Measurements from ENCODE around the gene SGCA. TPM values are rescaled to one million over a fixed set of nuclear protein-coding genes. Genes with fewer than 3 reads are reported as not detected.

The SGCA gene
- total and polyA plus RNA-seq, 2 of the 13 experiments (the other 11 are each of a cell fraction or from before 2014, with no cell fraction given): not detected

DNA sequence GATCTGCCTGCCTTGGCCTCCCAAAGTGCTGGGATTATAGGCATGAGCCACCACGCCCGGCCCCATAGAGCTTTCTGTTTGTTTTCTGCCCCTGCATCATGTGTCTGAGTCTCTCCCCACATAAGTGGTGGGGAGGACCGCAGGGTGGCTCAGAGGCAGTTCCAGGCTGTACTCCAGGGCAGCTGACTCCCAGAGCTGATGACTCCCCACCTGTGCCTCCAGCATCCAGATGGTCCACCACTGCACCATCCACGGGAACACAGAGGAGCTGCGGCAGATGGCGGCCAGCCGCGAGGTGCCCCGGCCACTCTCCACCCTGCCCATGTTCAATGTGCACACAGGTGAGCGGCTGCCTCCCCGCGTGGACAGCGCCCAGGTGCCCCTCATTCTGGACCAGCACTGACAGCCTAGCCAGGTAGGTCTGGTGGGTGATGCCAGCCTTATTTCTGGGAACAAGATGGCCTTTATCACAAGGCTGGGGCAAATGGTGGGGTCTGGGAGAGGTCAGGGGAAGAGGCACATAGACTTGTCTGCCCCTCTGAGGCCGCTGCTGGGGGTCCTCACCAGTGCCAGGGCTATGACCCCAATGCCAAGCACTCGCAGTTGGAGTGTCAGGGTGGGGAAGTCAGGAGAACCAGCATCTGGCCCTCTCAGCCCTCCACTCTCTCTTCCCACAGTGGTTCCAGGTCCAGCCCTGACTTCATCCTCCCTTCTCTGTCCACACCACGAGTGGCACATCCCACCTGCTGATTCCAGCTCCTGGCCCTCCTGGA, 9.4 kb downstream of the SGCA start (continued):
- TF ChIP-seq, protein P1, sequence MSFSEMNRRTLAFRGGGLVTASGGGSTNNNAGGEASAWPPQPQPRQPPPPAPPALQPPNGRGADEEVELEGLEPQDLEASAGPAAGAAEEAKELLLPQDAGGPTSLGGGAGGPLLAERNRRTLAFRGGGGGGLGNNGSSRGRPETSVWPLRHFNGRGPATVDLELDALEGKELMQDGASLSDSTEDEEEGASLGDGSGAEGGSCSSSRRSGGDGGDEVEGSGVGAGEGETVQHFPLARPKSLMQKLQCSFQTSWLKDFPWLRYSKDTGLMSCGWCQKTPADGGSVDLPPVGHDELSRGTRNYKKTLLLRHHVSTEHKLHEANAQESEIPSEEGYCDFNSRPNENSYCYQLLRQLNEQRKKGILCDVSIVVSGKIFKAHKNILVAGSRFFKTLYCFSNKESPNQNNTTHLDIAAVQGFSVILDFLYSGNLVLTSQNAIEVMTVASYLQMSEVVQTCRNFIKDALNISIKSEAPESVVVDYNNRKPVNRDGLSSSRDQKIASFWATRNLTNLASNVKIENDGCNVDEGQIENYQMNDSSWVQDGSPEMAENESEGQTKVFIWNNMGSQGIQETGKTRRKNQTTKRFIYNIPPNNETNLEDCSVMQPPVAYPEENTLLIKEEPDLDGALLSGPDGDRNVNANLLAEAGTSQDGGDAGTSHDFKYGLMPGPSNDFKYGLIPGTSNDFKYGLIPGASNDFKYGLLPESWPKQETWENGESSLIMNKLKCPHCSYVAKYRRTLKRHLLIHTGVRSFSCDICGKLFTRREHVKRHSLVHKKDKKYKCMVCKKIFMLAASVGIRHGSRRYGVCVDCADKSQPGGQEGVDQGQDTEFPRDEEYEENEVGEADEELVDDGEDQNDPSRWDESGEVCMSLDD (CRISPR knock-in tag; IDR thresholded peaks at IDR 0.05; ENCODE audit: borderline replicate concordance): no peak
- TF ChIP-seq ZNF253 (CRISPR knock-in tag; IDR thresholded peaks at IDR 0.05; ENCODE audit: borderline replicate concordance): 0 out of 2 replicates have a peak, but pooled peaks have one; percentile 46
- TF ChIP-seq ZNF569 (CRISPR knock-in tag; IDR thresholded peaks at IDR 0.05; ENCODE audit: borderline replicate concordance): no peak
- no peak for TF ChIP-seq NFKBIZ (CRISPR knock-in tag; IDR thresholded peaks at IDR 0.05)
- TF ChIP-seq, protein P2, sequence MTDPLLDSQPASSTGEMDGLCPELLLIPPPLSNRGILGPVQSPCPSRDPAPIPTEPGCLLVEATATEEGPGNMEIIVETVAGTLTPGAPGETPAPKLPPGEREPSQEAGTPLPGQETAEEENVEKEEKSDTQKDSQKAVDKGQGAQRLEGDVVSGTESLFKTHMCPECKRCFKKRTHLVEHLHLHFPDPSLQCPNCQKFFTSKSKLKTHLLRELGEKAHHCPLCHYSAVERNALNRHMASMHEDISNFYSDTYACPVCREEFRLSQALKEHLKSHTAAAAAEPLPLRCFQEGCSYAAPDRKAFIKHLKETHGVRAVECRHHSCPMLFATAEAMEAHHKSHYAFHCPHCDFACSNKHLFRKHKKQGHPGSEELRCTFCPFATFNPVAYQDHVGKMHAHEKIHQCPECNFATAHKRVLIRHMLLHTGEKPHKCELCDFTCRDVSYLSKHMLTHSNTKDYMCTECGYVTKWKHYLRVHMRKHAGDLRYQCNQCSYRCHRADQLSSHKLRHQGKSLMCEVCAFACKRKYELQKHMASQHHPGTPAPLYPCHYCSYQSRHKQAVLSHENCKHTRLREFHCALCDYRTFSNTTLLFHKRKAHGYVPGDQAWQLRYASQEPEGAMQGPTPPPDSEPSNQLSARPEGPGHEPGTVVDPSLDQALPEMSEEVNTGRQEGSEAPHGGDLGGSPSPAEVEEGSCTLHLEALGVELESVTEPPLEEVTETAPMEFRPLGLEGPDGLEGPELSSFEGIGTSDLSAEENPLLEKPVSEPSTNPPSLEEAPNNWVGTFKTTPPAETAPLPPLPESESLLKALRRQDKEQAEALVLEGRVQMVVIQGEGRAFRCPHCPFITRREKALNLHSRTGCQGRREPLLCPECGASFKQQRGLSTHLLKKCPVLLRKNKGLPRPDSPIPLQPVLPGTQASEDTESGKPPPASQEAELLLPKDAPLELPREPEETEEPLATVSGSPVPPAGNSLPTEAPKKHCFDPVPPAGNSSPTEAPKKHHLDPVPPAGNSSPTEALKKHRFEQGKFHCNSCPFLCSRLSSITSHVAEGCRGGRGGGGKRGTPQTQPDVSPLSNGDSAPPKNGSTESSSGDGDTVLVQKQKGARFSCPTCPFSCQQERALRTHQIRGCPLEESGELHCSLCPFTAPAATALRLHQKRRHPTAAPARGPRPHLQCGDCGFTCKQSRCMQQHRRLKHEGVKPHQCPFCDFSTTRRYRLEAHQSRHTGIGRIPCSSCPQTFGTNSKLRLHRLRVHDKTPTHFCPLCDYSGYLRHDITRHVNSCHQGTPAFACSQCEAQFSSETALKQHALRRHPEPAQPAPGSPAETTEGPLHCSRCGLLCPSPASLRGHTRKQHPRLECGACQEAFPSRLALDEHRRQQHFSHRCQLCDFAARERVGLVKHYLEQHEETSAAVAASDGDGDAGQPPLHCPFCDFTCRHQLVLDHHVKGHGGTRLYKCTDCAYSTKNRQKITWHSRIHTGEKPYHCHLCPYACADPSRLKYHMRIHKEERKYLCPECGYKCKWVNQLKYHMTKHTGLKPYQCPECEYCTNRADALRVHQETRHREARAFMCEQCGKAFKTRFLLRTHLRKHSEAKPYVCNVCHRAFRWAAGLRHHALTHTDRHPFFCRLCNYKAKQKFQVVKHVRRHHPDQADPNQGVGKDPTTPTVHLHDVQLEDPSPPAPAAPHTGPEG (CRISPR knock-in tag; IDR thresholded peaks at IDR 0.05): no peak
- TF ChIP-seq, protein P3, sequence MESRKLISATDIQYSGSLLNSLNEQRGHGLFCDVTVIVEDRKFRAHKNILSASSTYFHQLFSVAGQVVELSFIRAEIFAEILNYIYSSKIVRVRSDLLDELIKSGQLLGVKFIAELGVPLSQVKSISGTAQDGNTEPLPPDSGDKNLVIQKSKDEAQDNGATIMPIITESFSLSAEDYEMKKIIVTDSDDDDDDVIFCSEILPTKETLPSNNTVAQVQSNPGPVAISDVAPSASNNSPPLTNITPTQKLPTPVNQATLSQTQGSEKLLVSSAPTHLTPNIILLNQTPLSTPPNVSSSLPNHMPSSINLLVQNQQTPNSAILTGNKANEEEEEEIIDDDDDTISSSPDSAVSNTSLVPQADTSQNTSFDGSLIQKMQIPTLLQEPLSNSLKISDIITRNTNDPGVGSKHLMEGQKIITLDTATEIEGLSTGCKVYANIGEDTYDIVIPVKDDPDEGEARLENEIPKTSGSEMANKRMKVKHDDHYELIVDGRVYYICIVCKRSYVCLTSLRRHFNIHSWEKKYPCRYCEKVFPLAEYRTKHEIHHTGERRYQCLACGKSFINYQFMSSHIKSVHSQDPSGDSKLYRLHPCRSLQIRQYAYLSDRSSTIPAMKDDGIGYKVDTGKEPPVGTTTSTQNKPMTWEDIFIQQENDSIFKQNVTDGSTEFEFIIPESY (CRISPR knock-in tag; IDR thresholded peaks at IDR 0.05): peak; percentile 83; the same call in 1 of the 2 replicates
- no peak for TF ChIP-seq TBL1XR1 (IDR thresholded peaks at IDR 0.05; ENCODE audit: borderline replicate concordance, low read length, partially characterized antibody)
- no peak for TF ChIP-seq EP300 (IDR thresholded peaks at IDR 0.05; ENCODE audit: low read depth in 2 of 2, low read length in 2 of 2)
- no peak for TF ChIP-seq EP300 (CRISPR knock-in tag; IDR thresholded peaks at IDR 0.05; ENCODE audit: borderline replicate concordance)
- TF ChIP-seq TBX3 (IDR thresholded peaks at IDR 0.05; ENCODE audit: borderline replicate concordance): no peak
- TF ChIP-seq ATRX (CRISPR knock-in tag; IDR thresholded peaks at IDR 0.05; ENCODE audit: borderline replicate concordance): no peak
- no peak for TF ChIP-seq PRPF4 (IDR thresholded peaks at IDR 0.05; ENCODE audit: low read depth, low read length, poor library complexity, severe bottlenecking)
- no peak for TF ChIP-seq RFX5 (IDR thresholded peaks at IDR 0.05; ENCODE audit: low read depth, low read length)
- no peak for TF ChIP-seq CREB1 (IDR thresholded peaks at IDR 0.05)
- no peak for TF ChIP-seq CREB1 (CRISPR knock-in tag; IDR thresholded peaks at IDR 0.05)
- 0 out of 2 replicates have a peak, but pooled peaks have one; percentile 4 for TF ChIP-seq IRF2 (CRISPR knock-in tag; IDR thresholded peaks at IDR 0.05)
- TF ChIP-seq XBP1 (CRISPR knock-in tag; IDR thresholded peaks at IDR 0.05): no peak
- no peak for TF ChIP-seq RXRB (CRISPR knock-in tag; IDR thresholded peaks at IDR 0.05; ENCODE audit: borderline replicate concordance)
- no peak for TF ChIP-seq KLF15 (CRISPR knock-in tag; IDR thresholded peaks at IDR 0.05; ENCODE audit: borderline replicate concordance)
